Gastrocnemius medialis (tissue), 4 donors: ENCODE results near the gene HSD3B1.

Source experiments
- CTCF ChIP-seq, 5 experiments: fragments of 450-650 bp in 3 of 5; fragments of 200-600 bp in 2 of 5; sonication (generic) in 2 of 5; IDR thresholded peaks in 4 of 5; conservative IDR thresholded peaks in 1 of 5; 1 replicate in 4 of 5; 2 replicates in 1 of 5; pipeline ENCODE4 v1.5.1; 2016 to 2019; ENCODE audit warnings: antibody characterized with exemption in 5 of 5, mild to moderate bottlenecking in 3 of 5, moderate library complexity in 3 of 5
- POLR2A ChIP-seq, 2 donors: fragments of 450-650 bp; IDR thresholded peaks; one replicate each; pipeline ENCODE4 v1.6.1; 2017; ENCODE audit warnings: antibody characterized with exemption in 2 of 2, mild to moderate bottlenecking in 2 of 2, moderate library complexity in 2 of 2

GRCh38 chr1:119472080-119472818 is 34.8 kb upstream of the HSD3B1 start:
- TF ChIP-seq CTCF (IDR thresholded peaks at IDR 0.05 in 4 of 5, conservative IDR thresholded peaks at IDR 0.05 in 1 of 5) (no peak), POLR2A (IDR thresholded peaks at IDR 0.05) (no peak)
